HepG2 (cell line): ENCODE data around the gene IQCK. TPM values are rescaled to one million over a fixed set of nuclear protein-coding genes. Genes with fewer than 3 reads are reported as not detected.

Source experiments
- CBX5 ChIP-seq: sonication (generic); formaldehyde crosslinking; IDR thresholded peaks from 2 replicates; pipeline ENCODE4 v1.4.0; 2020; ENCODE audit warnings: missing genetic modification reagents, borderline replicate concordance
- FOXJ3 ChIP-seq: sonication (generic); formaldehyde crosslinking; IDR thresholded peaks from 2 replicates; pipeline ENCODE4 v1.4.0; 2020; ENCODE audit warnings: missing genetic modification reagents, mild to moderate bottlenecking, borderline replicate concordance
- IRF2 ChIP-seq: IDR thresholded peaks from 2 replicates; pipeline ENCODE4 v1.6.1; 2018; ENCODE audit warnings: missing genetic modification reagents, missing compliant biosample characterization
- MEIS1 ChIP-seq: sonication (generic); formaldehyde crosslinking; IDR thresholded peaks from 2 replicates; pipeline ENCODE4 v1.9.0; 2021; ENCODE audit warnings: mild to moderate bottlenecking, missing genetic modification reagents, moderate library complexity, borderline replicate concordance
- XRCC5 ChIP-seq: fragments of 200-400 bp; formaldehyde crosslinking; optimal IDR thresholded peaks from 2 replicates; pipeline ENCODE3; 2017; ENCODE audit warnings: mild to moderate bottlenecking, low read length
- ZNF274 ChIP-seq: sonication (generic); formaldehyde crosslinking; IDR thresholded peaks from 2 replicates; pipeline ENCODE4 v1.5.1; 2020; ENCODE audit warnings: mild to moderate bottlenecking, missing genetic modification reagents
- ZNF501 ChIP-seq: sonication (generic); formaldehyde crosslinking; IDR thresholded peaks from 2 replicates; pipeline ENCODE4 v1.5.1; 2020; ENCODE audit warnings: mild to moderate bottlenecking, moderate library complexity, missing genetic modification reagents
- ZNF724P ChIP-seq: sonication (generic); formaldehyde crosslinking; IDR thresholded peaks from 2 replicates; pipeline ENCODE4 v1.8.0; 2022; ENCODE audit warnings: missing genetic modification reagents, borderline replicate concordance
- polyA plus RNA-seq, 8 experiments: library from polyadenylated mRNA; depleted of rRNA in 3 of 8; stranded (reverse) in 7 of 8; unstranded in 1 of 8; fragments of >200 nt; fragmentation: Illumina TruSeq in 4 of 8; extraction: Trizol in 4 of 8; gene quantifications; 2 replicates each; pipeline versions ENCODE4 v1.2.1 to v1.2.3, GENCODE V29; 2011 to 2016; ENCODE audit warnings: low read depth in 4 of 8, missing spikeins in 1 of 8, mixed read lengths in 1 of 8; ENCODE audit not compliant: insufficient read depth in 1 of 8
- total RNA-seq, 5 experiments: library from RNA; depleted of rRNA; stranded (reverse); fragments of >200 nt; fragmentation: Illumina TruSeq; extraction: Trizol; gene quantifications; 2 replicates each; pipeline ENCODE4 v1.2.3, GENCODE V29; 2016; ENCODE audit warnings: low read depth in 1 of 5
- TF ChIP-seq, protein P1 (sequence below): sonication (generic); formaldehyde crosslinking; IDR thresholded peaks from 2 replicates; pipeline ENCODE4 v1.8.1; 2023; ENCODE audit warnings: mild to moderate bottlenecking, missing genetic modification reagents
- TF ChIP-seq, protein P2 (sequence below): sonication (generic); formaldehyde crosslinking; IDR thresholded peaks from 2 replicates; pipeline ENCODE4 v1.5.1; 2020; ENCODE audit warnings: mild to moderate bottlenecking, missing genetic modification reagents, moderate library complexity
- TF ChIP-seq, protein P3 (sequence below): IDR thresholded peaks from 2 replicates; pipeline ENCODE4 v1.6.1; 2012; ENCODE audit warnings: inconsistent platforms
- TF ChIP-seq, protein P4 (sequence below): sonication (generic); formaldehyde crosslinking; IDR thresholded peaks from 2 replicates; pipeline ENCODE4 v1.5.1; 2020; ENCODE audit warnings: mild to moderate bottlenecking, missing genetic modification reagents, borderline replicate concordance
- TF ChIP-seq, protein P5 (sequence below): sonication (generic); formaldehyde crosslinking; IDR thresholded peaks from 2 replicates; pipeline ENCODE4 v1.5.0; 2020; ENCODE audit warnings: mild to moderate bottlenecking, missing genetic modification reagents, moderate library complexity

IQCK gene
- total and polyA plus RNA-seq, 2 of the 13 experiments (the other 11 are each of a cell fraction or from before 2014, with no cell fraction given), result 5.1 to 7.3 TPM

DNA sequence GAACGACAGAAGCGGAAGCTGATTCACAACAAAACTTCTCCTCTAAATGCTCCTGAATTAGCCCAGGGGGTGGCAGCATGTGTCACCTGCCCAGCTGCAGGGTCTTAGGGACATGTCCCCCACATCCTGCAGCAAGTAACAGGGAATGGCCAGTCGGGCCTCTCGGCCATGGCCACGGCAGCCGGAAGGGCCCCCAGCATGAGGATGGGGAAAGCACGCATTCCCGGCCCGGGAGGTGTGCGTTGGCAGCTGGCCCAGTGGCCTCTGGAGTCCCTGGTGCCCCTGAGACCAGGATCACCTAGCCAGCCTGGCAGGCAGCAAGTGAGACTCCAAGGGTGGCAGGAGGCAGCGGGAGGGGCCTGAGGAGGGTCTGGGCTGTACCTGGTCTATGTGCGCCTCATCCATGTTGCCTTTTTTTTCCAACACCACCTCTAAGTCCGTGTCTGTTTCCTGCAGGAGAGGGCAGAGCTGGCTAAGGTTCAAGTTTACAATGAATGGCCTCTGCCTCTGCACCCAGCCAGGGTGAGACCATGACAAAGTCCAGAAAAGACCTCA is 7.0 kb upstream of the IQCK start (continued):
- TF ChIP-seq, protein P1, sequence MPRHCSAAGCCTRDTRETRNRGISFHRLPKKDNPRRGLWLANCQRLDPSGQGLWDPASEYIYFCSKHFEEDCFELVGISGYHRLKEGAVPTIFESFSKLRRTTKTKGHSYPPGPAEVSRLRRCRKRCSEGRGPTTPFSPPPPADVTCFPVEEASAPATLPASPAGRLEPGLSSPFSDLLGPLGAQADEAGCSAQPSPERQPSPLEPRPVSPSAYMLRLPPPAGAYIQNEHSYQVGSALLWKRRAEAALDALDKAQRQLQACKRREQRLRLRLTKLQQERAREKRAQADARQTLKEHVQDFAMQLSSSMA (CRISPR knock-in tag), result 0 out of 2 replicates have a peak, but pooled peaks have one; percentile 51
- TF ChIP-seq, protein P2, sequence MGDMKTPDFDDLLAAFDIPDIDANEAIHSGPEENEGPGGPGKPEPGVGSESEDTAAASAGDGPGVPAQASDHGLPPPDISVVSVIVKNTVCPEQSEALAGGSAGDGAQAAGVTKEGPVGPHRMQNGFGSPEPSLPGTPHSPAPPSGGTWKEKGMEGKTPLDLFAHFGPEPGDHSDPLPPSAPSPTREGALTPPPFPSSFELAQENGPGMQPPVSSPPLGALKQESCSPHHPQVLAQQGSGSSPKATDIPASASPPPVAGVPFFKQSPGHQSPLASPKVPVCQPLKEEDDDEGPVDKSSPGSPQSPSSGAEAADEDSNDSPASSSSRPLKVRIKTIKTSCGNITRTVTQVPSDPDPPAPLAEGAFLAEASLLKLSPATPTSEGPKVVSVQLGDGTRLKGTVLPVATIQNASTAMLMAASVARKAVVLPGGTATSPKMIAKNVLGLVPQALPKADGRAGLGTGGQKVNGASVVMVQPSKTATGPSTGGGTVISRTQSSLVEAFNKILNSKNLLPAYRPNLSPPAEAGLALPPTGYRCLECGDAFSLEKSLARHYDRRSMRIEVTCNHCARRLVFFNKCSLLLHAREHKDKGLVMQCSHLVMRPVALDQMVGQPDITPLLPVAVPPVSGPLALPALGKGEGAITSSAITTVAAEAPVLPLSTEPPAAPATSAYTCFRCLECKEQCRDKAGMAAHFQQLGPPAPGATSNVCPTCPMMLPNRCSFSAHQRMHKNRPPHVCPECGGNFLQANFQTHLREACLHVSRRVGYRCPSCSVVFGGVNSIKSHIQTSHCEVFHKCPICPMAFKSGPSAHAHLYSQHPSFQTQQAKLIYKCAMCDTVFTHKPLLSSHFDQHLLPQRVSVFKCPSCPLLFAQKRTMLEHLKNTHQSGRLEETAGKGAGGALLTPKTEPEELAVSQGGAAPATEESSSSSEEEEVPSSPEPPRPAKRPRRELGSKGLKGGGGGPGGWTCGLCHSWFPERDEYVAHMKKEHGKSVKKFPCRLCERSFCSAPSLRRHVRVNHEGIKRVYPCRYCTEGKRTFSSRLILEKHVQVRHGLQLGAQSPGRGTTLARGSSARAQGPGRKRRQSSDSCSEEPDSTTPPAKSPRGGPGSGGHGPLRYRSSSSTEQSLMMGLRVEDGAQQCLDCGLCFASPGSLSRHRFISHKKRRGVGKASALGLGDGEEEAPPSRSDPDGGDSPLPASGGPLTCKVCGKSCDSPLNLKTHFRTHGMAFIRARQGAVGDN (CRISPR knock-in tag), result peak; percentile 52
- TF ChIP-seq XRCC5 (peak; percentile 48), ZNF501 (peak; percentile 63; the same call in 1 of the 2 replicates), IRF2 (CRISPR knock-in tag) (no peak), CBX5 (CRISPR knock-in tag) (no peak), MEIS1 (0 out of 2 replicates have a peak, but pooled peaks have one; percentile 51), FOXJ3 (CRISPR knock-in tag) (no peak), ZNF724P (CRISPR knock-in tag) (peak; percentile 87; the same call in 1 of the 2 replicates), ZNF274 (CRISPR knock-in tag) (0 out of 2 replicates have a peak, but pooled peaks have one; percentile 46)
- TF ChIP-seq, protein P3, sequence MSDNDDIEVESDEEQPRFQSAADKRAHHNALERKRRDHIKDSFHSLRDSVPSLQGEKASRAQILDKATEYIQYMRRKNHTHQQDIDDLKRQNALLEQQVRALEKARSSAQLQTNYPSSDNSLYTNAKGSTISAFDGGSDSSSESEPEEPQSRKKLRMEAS, result 0 out of 2 replicates have a peak, but pooled peaks have one; percentile 22
- TF ChIP-seq, protein P4, sequence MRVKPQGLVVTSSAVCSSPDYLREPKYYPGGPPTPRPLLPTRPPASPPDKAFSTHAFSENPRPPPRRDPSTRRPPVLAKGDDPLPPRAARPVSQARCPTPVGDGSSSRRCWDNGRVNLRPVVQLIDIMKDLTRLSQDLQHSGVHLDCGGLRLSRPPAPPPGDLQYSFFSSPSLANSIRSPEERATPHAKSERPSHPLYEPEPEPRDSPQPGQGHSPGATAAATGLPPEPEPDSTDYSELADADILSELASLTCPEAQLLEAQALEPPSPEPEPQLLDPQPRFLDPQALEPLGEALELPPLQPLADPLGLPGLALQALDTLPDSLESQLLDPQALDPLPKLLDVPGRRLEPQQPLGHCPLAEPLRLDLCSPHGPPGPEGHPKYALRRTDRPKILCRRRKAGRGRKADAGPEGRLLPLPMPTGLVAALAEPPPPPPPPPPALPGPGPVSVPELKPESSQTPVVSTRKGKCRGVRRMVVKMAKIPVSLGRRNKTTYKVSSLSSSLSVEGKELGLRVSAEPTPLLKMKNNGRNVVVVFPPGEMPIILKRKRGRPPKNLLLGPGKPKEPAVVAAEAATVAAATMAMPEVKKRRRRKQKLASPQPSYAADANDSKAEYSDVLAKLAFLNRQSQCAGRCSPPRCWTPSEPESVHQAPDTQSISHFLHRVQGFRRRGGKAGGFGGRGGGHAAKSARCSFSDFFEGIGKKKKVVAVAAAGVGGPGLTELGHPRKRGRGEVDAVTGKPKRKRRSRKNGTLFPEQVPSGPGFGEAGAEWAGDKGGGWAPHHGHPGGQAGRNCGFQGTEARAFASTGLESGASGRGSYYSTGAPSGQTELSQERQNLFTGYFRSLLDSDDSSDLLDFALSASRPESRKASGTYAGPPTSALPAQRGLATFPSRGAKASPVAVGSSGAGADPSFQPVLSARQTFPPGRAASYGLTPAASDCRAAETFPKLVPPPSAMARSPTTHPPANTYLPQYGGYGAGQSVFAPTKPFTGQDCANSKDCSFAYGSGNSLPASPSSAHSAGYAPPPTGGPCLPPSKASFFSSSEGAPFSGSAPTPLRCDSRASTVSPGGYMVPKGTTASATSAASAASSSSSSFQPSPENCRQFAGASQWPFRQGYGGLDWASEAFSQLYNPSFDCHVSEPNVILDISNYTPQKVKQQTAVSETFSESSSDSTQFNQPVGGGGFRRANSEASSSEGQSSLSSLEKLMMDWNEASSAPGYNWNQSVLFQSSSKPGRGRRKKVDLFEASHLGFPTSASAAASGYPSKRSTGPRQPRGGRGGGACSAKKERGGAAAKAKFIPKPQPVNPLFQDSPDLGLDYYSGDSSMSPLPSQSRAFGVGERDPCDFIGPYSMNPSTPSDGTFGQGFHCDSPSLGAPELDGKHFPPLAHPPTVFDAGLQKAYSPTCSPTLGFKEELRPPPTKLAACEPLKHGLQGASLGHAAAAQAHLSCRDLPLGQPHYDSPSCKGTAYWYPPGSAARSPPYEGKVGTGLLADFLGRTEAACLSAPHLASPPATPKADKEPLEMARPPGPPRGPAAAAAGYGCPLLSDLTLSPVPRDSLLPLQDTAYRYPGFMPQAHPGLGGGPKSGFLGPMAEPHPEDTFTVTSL (CRISPR knock-in tag), result no peak
- TF ChIP-seq, protein P5, sequence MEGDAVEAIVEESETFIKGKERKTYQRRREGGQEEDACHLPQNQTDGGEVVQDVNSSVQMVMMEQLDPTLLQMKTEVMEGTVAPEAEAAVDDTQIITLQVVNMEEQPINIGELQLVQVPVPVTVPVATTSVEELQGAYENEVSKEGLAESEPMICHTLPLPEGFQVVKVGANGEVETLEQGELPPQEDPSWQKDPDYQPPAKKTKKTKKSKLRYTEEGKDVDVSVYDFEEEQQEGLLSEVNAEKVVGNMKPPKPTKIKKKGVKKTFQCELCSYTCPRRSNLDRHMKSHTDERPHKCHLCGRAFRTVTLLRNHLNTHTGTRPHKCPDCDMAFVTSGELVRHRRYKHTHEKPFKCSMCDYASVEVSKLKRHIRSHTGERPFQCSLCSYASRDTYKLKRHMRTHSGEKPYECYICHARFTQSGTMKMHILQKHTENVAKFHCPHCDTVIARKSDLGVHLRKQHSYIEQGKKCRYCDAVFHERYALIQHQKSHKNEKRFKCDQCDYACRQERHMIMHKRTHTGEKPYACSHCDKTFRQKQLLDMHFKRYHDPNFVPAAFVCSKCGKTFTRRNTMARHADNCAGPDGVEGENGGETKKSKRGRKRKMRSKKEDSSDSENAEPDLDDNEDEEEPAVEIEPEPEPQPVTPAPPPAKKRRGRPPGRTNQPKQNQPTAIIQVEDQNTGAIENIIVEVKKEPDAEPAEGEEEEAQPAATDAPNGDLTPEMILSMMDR (CRISPR knock-in tag), result peak; percentile 36; the same call in 1 of the 2 replicates
